GM21825 (cell line): ENCODE results near the gene PLEKHM3.

Experiments used
- ATAC-seq: cut with Tn5 transposase; IDR thresholded peaks from one replicate; pipeline ENCODE4 v1.9.1; 2021; ENCODE audit warnings: mild to moderate bottlenecking, moderate library complexity; ENCODE audit not compliant: unreplicated experiment

PLEKHM3 gene, protein sequence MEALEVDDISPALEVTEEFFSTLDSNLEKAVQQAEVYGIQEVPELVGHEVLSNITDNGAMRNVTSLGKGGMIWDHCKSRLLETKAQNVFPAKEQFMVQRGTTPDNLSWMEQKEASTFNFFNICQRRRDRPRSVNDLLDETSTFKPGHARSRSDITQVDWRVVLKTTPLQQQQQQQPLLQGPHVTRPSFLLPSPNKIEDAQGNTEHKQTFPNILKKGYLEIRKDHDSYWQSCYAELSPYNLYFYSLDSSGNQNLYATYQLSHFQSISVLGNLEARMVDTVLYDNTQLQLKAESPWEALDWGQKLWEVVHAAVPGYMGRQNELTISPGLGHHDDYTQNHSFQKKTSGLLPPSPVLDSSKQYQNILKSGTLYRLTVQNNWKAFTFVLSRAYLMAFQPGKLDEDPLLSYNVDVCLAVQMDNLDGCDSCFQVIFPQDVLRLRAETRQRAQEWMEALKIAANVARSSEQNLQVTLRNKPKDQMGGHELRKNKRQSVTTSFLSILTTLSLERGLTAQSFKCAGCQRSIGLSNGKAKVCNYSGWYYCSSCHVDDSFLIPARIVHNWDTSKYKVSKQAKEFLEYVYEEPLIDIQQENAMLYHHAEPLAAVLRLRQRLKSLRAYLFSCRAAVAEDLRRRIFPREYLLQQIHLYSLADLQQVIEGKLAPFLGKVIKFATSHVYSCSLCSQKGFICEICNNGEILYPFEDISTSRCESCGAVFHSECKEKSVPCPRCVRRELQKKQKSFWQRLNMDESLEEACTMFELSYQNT

DNA sequence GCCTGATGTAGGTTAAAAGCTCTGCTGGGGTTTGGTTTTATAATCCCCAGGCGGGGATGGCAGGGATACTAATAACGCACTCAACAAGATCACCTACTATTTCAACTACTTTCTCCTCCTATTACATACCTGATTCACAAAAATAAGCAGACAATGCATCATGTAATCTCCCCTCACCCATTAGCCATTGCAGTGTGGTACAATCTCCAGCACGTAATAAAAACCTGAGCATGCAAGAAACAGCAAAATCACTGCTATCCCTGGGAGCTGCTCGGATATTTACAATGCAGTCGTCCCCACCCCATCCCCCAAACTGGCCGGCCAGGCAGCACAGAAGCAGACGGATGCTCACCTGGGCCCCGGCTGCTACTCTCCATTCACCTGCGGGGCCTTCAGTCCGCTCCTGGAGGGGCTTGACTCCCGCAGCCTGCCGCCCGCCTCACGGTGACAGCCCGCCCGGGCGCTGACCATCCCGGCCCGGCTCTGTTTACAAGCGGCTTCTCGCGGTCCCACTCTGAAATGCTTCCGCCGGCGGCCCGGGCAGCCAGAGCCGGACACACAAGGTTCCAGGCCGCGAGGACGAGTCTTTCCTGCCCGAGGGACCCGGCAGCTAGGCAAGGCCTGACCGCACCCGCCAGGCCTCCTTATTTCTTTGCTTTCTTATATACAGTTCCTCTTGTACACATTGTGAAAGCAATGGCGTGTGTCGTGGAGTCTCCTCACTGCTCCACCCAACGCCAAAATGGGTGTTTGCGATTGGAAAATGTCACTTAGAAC, at the start of gene PLEKHM3:
Gene PLEKHM3 (minus strand): TSS at position 491 of the 777 bp plus-strand sequence. CDS start 23,888 bp downstream, outside the sequence.
- peak; percentile 95 for ATAC-seq

DNA sequence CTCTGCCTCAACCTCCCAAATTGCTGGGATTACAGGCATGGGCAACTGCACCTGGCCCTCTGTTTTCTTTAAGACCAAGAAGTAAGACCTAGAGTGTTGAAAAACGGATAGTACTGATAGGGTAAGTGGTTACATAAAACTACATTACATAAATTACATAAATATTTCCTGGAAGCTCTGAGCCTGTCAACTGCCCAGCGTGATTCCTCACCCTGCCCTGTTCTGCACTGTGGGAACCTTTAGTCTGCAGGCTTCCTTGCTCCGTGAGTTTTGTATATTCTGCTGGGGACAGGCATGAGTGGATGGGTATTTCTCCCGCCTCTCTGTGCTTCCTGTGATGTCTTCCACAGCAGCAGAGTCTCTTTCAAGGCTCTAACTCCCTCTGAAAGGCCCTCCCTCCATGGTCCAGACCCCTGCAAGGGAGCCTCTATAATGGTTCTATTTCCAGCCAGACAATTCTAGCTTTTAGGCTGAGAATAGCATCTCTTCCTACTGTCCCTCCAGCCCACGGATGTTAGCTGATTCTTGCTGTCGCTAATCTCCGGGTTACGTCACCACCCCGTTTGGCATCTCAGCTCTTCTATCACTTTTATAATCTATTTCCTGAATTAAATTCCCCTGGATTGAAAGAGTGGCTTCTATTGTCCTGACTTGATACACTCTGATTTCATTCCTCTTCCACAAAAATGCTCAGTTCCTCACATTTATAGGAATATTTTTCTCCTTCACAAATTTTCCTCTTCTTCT, 49.5 kb upstream of the PLEKHM3 start:
- ATAC-seq = no peak

DNA sequence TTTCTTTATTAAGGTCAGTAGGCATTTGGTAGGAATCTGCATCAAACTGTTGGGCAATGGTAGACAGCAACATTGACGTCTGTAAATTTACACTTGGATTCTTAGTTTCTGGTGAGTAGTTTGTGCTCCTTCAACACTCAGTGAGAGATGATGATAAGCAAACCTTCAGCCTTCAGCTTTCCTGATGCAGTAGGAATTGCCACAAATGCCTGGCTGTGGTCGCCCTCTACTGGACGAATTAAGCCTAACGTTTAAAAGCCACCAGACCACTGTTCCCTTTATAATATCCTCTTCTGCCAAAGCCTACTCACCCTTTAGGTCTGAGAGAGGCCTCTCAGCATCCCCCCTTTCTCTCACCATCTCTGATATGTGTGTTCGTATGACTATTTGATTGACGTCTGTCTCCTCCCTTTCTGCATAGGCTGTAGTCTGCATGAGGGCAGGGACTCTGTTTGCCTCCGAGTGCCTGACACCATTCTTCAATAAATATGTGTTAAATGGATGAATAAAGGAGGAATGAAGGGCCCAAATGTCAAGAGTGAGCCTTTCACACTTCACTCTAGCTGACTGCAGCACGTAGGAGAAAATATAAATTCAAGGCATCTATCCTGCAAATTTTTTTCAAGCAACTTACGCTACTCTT, 47.0 kb upstream of the PLEKHM3 start:
- ATAC-seq = peak; percentile 93

DNA sequence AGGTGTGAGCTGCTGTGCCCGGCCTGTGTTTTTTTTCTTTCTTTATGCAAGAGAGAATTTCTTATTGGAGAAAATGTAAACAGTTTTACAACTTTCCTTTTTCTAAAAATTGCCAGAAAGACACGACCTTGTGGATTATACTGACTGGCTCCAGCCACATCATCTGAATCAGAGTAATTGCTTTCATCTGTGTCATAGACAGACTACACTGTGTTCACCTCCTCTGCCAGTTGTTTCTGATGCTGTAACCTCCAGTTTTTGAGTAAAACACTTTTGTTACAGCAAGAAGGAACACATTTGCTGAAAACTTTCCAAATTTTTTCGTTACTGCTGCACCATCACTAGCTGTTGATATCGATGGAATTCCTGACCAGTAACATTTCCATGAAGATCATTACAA, 43.9 kb upstream of the PLEKHM3 start:
- ATAC-seq = no peak

DNA sequence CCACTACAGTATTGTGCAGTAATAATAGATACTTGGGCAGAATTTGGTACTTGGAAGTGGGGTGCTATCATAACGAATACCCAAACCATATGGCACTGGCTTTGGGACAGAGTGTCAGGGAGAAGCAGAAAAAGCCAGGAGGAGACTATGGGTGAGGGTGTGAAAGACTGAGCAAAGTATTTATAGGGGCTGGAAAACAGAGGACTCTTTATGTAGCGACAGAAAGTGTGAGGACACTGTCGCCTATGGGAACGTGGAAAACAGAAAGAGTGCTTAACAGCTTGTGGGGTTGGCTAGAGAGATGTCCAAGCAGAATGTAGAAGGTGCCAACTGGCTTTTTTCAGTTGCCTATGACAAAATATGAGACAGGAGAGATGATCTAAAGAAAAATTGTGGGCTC, 40.7 kb upstream of the PLEKHM3 start:
- ATAC-seq = no peak

DNA sequence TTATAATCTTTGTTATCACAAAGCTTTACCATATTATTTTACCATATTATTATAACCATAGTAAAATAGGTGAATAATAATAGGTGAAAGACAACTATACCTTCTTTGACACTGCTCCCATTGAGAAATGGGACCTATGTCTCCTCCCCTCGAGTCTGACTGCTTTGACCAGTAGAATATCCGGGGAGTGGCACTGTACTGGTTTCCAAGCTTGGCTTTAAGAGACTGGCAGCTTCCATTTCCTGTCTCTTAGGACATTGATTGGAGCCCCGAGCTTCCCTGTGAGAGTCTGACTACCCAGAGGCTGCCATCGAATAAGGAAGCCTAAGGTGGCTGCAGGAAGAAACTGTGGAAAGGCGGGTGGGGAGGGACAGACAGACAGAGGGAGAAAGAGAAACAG, 40.1 kb upstream of the PLEKHM3 start:
- ATAC-seq = no peak

DNA sequence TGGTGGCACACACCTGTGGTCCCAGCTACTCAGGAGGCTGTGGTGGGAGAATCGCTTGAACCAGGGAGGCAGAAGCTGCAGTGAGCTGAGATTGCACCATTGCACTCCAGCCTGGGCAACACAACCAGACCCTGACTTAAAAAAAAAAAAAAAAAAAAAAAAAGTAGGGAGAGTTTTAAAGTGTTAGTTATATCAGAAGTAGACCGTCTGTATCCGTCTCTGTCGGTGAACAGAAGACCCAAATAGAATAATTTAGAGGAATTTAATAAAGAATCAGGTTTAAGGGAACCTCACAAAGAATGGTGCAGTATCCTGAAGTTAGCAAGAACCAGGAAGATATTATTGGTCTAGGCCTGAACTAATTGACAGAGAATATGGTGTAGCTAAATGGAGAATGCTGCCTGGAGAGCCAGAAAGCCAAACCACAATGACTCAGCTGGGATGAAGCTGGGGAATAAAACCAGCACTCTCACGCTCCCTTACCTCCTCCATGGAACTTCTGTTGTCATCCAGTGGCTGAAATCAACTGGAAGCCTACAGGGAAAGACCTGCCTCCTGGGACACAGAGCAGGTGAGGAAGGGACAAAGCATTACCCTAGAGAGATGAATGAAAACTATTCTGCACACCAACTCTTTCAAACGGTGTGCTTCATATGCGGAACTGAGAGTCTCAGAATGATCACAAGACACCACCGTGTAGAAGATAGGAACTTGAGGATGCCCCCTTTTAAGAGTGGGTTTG, 39.1 kb upstream of the PLEKHM3 start:
- peak; percentile 97 for ATAC-seq

DNA sequence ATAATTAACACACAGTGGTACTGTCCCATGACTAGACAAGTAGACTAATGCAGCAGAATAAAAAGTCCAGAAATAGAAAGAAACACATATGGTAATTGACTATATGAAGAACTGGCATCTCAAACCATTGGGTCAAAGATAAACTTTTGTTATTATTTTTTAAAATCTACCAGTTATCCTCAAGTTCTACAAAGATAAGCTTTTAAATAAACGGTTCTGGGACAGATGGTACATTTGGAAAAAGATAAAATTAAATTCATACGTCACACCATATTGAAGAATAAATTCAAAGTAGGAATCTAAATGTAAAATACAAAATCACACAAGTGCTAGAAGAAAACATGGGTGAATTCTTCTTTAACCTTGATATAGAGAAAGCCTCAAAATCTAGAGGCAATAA, 37.6 kb upstream of the PLEKHM3 start:
- ATAC-seq = no peak

DNA sequence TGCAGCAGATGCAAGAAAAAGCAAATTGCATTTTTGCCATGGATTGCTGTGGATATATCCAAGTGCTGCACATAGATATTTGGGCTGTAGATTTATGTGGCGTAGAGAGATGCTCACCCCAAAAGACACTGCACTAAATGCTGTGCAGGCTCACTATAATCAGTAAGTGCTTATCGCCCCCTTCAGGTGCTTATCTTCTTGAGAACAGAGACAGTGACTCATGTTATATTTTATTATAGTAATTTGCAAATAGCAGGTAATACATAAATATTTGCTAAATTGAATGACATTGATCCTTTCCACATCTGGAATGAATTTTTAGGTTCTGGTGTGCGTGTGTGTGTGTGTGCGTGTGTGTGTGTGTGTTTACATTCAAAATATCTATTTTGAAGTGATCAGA, 36.8 kb upstream of the PLEKHM3 start:
- ATAC-seq = no peak

DNA sequence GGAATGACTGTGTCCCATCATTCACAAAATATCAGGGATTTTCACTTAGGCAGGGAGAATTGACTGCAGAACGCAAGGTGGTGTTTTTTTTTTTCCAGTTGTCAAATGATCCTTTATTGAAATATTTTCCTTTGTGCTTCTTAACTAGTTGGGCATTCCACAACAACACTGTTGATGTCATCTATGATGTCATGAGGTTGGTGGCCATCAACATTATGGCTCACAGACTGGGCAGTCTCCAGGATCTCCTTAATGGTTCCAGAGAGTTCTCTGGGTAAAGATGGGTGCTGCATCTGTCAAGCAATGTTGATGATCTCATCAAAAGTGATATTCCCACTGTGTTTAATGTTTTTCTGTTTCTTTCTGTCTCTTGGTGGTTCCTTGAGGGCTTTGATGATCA, 31.8 kb upstream of the PLEKHM3 start:
- no peak for ATAC-seq

DNA sequence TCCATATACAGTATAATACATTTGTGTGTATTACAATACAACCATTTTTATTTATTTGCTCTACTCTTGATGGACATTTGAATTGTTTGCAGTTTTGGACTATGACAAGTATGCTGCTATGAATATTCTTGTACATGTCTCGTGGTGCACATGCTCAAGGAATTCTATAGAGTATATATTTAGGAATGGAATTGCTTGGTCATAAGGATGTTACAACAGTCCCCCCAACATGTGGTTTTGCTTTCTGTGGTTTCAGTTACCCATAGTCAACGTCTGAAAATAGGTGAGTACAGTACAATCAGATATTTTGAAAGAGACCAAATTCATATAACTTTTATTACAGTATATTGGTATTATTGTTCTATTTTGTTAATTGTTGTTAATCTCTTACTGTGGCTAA, 24.1 kb upstream of the PLEKHM3 start:
- ATAC-seq = no peak

DNA sequence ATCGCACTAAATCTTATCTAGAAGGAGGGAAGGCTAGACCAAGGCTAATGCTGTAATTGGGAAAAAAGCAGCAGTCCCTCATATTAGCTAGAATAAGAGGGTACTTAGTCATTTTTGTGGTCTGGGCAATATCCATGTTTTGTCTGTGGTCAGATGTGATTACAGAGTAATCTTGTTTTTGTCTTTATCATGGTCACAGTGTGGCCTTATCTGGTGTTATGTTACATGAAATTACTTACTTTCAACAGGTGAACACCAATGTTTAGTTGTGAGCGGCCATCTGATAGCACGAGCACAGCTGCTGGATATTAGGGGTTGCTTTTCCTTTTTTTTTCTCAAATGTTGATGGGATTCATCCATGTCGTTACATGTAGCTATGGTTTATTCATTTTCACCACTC, 23.7 kb upstream of the PLEKHM3 start:
- ATAC-seq = no peak

DNA sequence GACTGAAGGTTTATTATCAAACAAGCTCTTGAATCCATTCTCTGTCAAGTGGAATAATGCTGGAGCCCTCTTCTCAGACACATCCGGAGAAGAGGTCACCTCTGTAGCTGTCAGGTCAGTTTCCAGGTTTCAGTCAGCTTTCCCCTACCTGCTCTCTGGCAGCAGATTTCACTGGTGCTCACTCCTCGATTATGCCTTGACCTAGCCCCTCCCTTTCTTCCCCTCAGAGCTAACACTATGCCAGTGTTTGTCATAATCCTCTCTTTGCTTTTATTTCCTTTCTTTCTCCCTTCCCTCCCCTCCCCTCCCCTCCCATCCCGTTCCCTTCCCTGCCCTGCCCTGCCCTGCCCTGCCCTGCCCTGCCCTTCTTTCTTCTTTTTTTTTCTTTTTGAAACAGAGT, 22.5 kb upstream of the PLEKHM3 start:
- ATAC-seq = no peak

DNA sequence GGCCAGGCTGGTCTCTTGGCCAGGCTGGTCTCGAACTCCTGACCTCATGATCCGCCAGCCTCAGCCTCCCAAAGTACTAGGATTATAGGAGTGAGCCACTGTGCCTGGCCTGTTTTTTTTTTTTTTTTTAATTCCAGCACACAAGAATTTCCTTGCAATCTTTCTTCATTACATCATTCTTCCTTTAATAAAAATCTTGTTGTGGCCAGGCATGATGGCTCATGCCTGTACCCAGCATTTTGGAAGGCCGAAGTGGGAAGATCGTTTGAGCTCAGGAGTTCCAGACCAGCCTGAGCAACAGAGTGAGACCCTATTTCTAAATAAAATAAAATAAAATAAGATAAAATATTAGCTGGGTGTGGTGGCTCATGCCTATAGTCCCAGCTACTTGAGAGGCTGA, 21.4 kb upstream of the PLEKHM3 start:
- no peak for ATAC-seq

DNA sequence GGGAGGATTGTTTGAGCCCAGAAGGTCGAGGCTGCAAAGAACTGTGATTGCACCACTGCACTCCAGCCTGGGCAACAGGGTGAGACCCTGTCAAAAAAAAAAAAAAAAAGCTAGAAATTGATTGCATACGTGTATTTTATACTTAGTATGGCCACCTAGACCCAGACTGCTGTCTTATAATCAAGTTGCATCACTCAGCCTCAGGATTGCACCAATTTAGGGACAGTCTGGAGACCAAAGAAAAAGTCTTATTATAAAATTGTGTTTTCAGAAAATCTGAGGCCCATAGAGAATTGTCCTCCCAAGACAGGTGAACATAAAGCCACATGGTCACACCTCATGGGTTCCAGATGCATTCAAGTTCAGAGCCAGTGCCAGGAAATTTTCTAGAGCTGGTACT, 17.1 kb upstream of the PLEKHM3 start:
- no peak for ATAC-seq

DNA sequence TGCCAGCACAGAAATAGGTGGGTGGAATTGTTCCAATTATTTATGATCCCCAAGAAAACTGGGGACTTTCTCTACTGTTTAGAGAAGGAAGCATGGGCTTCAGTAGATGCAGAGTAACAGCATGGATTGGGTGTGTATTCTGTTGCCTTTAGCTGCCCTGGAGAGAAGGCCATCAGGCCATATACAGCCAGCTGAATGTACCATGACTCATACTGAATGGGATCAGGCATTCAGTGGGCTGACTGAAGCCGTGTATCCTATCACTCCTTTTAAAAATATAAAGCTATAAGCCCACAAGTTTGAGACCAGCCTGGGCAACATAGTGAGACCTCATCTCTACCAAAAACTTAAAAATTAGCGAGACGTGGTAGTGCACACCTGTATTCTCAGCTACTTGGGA, 16.7 kb upstream of the PLEKHM3 start:
- no peak for ATAC-seq

DNA sequence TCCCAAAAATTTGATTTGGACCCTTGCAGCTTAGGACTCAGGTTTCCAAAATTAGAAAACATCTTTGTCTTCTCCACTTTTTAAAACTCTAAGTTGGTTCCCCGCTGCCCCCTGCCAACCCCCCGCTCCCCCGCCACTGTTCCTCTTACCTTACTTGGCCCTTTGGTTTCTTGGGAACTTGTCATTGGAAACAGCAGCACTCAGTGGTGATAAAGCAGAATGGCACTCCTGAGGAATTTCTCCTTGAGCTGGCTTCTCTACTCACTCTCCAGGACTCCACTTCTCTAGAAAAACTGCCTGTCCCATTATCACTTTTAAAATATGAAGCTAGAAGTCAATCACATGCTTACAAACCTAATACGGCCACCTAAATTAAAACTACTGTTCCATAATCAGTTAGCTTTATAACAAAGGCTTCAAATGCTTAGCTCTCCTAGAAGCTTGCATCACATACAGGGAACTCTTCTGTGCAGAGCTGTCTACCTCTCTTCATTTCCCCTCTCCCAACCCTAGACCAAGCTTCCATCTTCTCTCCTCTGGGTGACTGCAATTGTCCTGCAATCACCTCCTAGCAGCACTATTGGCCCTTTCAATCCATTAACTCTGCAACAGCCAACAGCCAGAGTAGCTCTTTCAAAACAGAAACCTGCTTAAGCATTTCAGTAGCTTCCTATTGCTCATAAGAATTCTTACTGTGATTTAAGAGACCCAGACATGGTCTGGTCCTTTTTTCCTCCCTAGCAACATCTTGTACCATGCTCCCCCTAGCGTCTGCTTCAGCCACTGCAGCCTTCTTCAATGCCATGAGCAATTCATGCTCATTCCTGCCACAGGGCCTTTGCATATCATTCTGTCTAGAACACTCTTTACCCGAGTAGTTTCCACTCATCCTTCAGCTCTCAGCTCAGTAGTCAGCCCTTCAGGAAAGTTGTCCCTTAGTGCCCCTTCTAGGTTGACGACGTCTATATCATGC, 15.2 kb upstream of the PLEKHM3 start:
- ATAC-seq = peak; percentile 79

DNA sequence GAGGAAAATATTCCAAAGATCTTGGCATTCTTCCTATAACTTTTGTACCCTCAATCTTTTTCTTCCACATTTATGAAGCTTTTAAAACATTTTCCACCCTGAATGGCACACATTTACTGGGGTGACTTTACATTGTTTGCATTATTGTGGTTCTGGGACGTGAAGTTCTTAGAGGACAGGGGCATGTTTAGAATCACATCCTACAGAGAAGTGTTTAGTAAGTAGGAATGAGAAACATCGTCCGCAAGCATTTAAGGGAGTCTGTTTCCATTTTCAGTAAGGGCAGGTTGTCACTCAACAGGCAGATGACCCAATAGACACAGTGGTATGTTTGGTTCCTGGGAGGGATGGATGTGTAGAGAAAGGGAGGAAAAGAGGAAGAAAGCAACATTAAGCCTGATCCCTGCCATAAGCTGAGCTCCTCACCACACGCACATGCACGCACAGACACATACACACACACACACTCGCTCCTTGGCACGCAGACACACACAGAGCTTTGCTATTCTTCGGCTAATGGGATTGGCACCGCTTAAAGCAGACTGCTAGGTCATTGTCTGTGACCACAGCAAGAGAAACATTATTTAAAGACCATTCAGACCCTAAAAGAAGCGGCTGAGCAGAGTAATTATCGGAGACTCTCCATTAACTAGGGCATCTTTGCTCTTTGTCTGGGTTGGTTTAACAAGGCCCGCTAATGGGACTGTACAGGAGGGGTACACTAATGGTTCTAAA, 14.2 kb upstream of the PLEKHM3 start:
- no peak for ATAC-seq
